Raji (cell line): ENCODE measurements around the gene TMEM86B.

Experiments
- POLR2A ChIP-seq: IDR thresholded peaks from 2 replicates; pipeline ENCODE4 v1.6.1; 2011; ENCODE audit warnings: low read depth, low read length, control low read depth; ENCODE audit not compliant: insufficient read depth

TMEM86B gene

GRCh38 chr19:55250262-55251036, 21.9 kb upstream of the TMEM86B start:
- no peak for TF ChIP-seq POLR2A

GRCh38 chr19:55249841-55250240, 21.3 kb upstream of the TMEM86B start:
- TF ChIP-seq POLR2A: no peak

GRCh38 chr19:55248704-55249103, 20.1 kb upstream of the TMEM86B start:
- TF ChIP-seq POLR2A: no peak

DNA sequence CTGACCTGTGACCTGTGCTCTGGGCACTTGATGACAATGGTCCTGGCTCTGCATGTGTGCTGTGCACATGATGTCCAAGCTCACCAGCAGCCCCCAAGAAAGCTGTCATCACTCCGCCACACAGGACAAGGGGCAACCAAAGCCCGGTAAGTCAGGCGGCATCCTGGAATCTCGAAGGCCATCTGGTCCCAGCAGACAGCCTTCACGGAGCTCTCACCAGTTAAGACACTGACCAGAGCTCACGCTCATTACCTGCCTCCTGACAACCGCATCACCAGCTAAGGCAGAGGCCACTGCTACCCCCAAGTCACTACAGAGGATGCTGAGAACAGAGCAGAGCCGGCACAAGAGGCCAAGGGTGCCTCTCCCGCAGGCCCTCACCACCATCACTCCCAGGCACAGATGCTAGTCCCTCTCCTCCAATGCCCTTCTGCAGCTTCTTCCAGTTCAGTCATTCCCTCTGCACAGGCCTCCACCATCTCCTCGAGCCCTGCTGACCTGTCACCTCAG, 19.7 kb upstream of the TMEM86B start:
- no peak for TF ChIP-seq POLR2A

DNA sequence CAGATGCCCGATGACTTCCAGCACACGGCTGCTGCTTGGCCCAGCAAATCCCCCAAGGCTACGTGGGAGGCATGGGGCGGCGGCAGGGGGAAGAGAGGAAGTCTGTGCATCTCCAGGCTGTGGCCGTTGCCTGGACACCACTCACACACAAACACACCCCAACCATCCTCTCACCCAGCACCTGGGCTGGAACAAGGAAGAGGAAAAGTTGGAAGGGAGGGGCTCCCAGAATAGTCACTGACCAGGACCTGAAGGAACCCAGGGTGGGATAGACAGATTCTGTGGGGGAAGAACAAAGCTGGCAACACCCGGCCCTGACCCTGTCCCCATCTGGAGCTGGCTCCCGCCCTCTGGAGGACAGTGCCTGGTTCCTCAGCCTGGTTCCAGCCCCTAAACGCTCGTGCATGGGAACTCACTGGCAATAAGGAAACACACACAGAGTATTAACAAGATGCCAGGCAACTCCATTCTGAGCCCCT, 19.1 kb upstream of the TMEM86B start:
- no peak for TF ChIP-seq POLR2A

- TF ChIP-seq POLR2A: no peak
Measured at GRCh38 chr19:55246462-55247451, 18.2 kb upstream of the TMEM86B start.

DNA sequence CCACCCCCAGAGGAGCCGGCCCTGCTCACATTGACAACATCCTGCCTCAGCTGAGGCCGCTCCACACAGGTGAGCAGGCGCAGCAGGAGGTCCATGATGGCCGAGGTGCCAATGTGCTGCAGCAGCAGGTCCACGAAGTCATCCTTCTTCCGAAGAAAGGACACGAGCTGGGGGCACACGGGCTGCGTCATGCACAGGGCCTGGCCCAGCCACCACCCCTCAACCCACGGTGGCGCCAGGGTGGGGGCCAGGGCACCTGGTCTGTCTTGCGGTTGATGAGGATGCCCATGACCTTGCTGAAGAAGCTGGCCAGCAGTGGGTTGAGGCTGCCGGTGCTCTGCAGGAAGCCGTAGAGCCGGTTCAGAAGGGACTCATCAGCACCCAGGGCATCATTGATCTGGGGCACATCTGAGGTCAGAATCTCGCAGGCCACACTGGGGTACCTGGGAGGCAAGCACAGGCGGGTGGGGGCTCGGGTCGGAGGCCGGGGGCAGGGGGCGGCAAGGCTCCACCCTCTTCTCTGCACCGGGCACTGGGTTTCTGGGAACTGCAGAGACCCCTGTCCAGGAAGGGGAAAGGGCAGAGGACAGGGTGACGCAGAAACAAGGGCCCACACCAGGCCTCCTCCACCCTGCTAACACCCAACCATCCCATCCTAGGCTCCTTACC, 16.8 kb upstream of the TMEM86B start:
- TF ChIP-seq POLR2A: no peak

DNA sequence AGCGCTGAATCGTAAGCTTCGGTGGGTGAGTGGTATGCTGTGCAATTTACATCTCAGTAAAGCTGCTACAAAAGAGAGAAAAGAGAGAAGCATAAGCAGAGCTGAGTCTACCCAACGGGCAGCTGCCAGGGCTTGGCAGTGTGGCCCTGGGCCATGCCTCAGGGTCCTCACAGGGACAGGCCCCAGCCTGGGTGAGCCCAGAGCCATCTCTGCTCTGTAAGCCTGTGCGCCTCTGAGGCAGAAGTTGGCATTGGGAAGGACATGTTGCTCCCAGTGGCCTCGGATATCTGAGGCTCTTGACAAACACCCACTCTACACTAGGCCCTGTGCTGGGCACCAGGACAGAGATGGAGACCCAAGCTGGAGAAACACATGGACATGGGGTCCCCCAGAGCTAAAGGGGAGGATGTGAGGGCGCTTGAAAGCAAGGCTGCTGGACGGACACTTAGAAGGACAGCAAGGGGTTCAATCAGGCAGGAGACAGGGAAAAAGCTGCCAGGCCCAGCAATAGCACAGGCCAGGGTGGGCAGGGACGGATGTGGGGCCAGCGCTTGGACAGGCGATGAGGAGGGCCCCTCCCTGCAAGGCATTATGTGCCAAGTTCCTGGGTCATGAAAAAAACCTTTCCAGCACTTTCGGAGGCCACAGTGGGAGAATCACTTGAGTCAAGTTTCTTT, 15.6 kb upstream of the TMEM86B start:
- no peak for TF ChIP-seq POLR2A

- TF ChIP-seq POLR2A: no peak
Measured at GRCh38 chr19:55242517-55242916, 14.0 kb upstream of the TMEM86B start.

DNA sequence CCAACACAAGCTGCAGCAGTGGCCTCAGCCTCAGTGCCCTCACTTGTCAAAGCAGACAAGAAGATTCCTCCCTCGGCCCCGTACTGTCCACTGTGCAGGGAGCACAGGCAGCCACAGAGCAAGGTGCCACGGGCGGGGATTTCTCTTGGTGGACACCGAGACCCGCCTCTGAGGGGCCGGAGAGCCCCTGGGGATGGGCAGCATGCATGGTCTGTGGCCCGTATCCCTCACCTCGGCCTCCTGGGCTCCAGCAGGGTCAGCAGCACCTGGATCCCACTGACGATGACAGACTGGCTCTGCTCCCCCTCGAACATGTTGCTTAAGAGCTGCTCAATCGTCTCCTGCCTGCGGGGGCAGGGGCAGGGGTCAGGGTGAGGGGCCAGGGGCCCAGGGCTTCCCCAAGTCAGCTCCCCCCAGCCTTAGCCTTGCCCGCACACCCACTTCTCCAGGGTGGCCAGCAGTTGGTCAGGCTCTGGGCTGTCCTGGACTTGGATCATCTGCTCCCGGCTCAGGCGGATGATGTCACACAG, 13.4 kb upstream of the TMEM86B start:
- no peak for TF ChIP-seq POLR2A

DNA sequence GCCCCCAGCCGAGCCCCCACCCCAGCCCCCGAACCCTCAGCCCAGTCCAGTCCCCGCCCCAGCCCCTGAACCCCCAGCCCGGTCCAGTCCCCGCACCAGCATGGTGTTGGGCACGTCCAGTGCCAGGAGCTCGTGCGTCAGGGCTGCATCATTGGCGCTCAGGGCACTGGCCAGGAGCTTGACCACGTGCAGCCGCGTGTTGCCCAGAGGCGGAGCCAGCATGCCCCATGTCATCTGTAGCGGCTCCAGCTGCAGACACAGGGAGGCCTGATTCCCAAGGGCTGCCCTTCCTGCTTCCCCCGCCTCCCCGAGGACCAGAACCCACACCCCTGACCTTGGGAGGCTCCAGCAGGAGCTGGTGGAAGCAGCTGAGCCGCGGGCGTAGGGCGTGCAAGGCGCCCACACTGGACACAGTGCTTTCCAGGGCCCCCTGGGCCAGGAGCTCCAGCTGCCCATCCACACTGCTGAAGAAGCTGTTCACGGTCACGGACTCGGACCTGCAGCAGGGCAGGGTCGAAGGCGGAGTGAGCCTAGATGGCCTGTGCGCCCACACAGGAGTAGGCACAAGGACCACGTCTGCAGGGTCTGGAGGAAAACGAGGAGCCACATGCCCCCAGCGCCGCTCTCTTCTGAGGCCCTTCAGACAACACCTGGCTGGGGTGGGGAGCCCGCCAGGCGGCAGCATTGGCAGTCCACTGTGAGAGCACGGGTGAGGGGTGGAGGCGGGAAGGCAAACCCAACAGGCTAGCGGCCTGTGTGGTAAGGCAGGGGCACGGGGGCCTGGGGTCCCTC, 12.8 kb upstream of the TMEM86B start:
- no peak for TF ChIP-seq POLR2A

- no peak for TF ChIP-seq POLR2A
Measured at GRCh38 chr19:55240713-55241020, 12.1 kb upstream of the TMEM86B start.

DNA sequence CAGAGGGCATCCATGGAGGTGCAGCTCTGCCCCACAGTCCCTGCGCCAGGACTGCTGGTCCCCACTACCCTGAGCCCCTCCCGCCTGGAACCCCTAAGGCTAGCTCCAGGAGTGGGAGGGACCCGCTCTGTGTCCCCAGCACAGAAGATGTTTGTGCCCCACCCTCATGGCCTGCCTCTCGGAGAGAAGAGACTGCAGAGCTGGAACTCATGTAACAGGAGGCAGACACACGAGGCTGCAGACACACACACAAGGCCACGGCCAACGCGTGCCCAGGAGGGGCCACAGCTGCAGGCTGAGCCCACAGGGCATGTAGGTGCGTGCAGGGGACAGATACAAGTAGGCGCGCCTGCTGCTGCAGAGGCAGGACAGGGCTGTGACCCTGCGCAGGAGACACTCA, 10.4 kb upstream of the TMEM86B start:
- no peak for TF ChIP-seq POLR2A

- TF ChIP-seq POLR2A: no peak
Measured at GRCh38 chr19:55238030-55238429, 9.5 kb upstream of the TMEM86B start.
